ENCODE results near the gene TSPAN18. TPM values are rescaled to one million over a fixed set of nuclear protein-coding genes. Genes with fewer than 3 reads are reported as not detected.

Gene TSPAN18
- total and polyA plus RNA-seq, 7 donors, result 5.2 to 21.7 (median 8.0) TPM

DNA sequence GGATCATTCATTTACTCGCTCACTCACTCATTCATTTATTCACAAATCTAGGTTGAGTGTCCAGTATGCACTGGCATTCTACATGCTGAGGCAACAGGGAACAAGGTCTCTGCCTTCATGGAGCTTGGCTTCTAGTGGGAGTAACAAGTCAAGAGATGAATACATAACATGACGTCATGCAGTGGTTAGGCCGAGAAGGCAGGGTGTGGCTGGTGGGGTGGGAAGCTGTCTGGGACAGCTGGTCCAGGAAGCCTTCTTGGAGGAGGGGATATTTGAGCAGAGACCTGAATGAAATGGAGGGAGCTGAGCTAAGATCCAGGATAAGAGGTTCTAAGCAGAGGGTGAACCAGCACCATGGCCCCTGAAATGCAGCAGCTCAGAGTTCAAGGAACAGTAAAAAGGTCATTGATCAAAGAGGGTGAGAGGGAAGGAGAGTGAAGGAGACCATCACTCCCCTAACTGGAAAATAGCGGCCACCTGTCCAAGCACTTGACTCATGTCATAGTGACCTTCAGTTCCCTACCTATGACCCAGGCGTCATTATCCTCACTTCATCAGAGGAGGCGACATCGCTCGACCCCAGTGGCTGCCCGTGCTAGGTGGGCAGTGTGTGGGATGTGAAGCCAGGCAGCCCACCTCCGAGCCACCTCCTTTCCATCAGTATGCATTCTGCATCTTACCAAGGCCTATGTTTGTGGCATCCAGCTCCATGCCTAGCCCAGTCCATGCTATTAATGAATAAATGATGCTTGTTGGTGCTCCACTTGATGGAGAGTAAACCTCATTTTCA is 105.0 kb downstream of the TSPAN18 start:
- peaks cover 0 to 22% (median 0%) of the 10 kb centered on the region in 3 donors for H3K27me3 ChIP-seq (ENCODE audit: insufficient read depth in 3 of 3, low read length in 2 of 3)
- TF ChIP-seq, protein P1, sequence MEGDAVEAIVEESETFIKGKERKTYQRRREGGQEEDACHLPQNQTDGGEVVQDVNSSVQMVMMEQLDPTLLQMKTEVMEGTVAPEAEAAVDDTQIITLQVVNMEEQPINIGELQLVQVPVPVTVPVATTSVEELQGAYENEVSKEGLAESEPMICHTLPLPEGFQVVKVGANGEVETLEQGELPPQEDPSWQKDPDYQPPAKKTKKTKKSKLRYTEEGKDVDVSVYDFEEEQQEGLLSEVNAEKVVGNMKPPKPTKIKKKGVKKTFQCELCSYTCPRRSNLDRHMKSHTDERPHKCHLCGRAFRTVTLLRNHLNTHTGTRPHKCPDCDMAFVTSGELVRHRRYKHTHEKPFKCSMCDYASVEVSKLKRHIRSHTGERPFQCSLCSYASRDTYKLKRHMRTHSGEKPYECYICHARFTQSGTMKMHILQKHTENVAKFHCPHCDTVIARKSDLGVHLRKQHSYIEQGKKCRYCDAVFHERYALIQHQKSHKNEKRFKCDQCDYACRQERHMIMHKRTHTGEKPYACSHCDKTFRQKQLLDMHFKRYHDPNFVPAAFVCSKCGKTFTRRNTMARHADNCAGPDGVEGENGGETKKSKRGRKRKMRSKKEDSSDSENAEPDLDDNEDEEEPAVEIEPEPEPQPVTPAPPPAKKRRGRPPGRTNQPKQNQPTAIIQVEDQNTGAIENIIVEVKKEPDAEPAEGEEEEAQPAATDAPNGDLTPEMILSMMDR (IDR thresholded peaks at IDR 0.05), result no peak
- ATAC-seq, result no peak
- H3K36me3 ChIP-seq (ENCODE audit: insufficient read depth in 1 of 2, low read depth in 1 of 2), result no peaks in the 10 kb centered on the region
- no peaks in the 10 kb centered on the region for H3K9me3 ChIP-seq
- no peak overlapping the region for H3K4me3 ChIP-seq
- H3K4me1 ChIP-seq, result no peaks in the 10 kb centered on the region
- H3K27ac ChIP-seq, result no peak overlapping the region
- intact Hi-C loops (cut with DNase I), result no loop called here
- WGBS, 3 donors, result 83 to 90% (median 87%) methylated on average over 10 of the region's 10 CpGs
- no peak for DNase-seq

- WGBS, 3 donors, result 42 to 50% (median 43%) methylated on average over 10 of the region's 10 CpGs
- no peaks in the 10 kb centered on the region for H3K36me3 ChIP-seq (ENCODE audit: insufficient read depth in 1 of 2, low read depth in 1 of 2)
- no peak overlapping the region for H3K27ac ChIP-seq
- H3K27me3 ChIP-seq (ENCODE audit: insufficient read depth in 3 of 3, low read length in 2 of 3), result peaks cover 0 to 22% (median 0%) of the 10 kb centered on the region in 3 donors
- TF ChIP-seq, protein P1 (IDR thresholded peaks at IDR 0.05), result no peak
- no peak overlapping the region for H3K4me3 ChIP-seq
- no peak for DNase-seq
- no peaks in the 10 kb centered on the region for H3K9me3 ChIP-seq
- no peaks in the 10 kb centered on the region for H3K4me1 ChIP-seq
- intact Hi-C loops (cut with DNase I), result no loop called here
- no peak for ATAC-seq
These were observed 105.7 kb downstream of the TSPAN18 start for GRCh38 chr11:44832452-44832851.

GRCh38 chr11:44833221-44833876 is 106.6 kb downstream of the TSPAN18 start:
- Histone ChIP-seq H3K27ac (no peak overlapping the region), H3K9me3 (no peaks in the 10 kb centered on the region), H3K36me3 (ENCODE audit: insufficient read depth in 1 of 2, low read depth in 1 of 2) (no peaks in the 10 kb centered on the region), H3K27me3 (ENCODE audit: insufficient read depth in 3 of 3, low read length in 2 of 3) (peaks cover 0 to 22% (median 0%) of the 10 kb centered on the region in 3 donors), H3K4me3 (no peak overlapping the region), H3K4me1 (no peaks in the 10 kb centered on the region)
- intact Hi-C loops (cut with DNase I), result no loop called here
- WGBS, 3 donors, result 73 to 80% (median 74%) methylated on average over 6 of the region's 6 CpGs
- DNase-seq (no peak), ATAC-seq (no peak)
- TF ChIP-seq, protein P1 (IDR thresholded peaks at IDR 0.05), result no peak

DNA sequence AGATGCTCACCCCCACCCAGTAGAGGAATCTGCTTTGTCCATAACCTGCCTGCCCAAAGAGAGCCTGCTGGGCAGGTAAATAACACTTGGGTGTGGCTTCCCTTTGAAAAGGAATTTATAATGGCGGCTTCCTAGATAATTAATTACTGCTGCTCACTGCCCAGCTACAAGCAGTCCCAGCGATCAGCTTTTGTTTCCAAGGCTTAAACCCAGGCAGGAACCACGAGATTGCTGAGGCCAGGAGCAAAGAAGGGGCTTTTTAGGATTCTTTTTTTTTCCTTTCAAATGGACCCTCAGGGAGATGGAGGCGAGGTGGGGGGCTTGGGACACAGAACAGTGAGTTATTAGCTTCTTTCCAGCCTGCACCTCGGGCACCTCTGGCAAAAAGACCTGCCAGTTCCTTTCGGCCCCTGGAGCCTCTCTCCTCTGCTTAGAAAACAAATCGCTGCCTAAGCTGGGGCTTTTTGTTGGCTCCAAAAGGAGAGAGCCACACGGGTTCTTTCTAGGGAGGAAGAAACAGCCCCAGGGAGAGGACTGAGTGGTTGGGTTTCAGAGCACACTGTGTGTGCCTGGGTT is 107.2 kb downstream of the TSPAN18 start:
- intact Hi-C loops (cut with DNase I), result no loop called here
- no peak for ATAC-seq
- H3K4me1 ChIP-seq, result no peaks in the 10 kb centered on the region

More for the DNA sequence above, 107.2 kb downstream of the TSPAN18 start:
- H3K4me3 ChIP-seq, result no peak overlapping the region
- WGBS, 3 donors, result 57 to 58% (median 58%) methylated on average over 8 of the region's 8 CpGs
- peaks cover 0 to 22% (median 0%) of the 10 kb centered on the region in 3 donors for H3K27me3 ChIP-seq (ENCODE audit: insufficient read depth in 3 of 3, low read length in 2 of 3)
- no peak for DNase-seq
- no peak overlapping the region for H3K27ac ChIP-seq
- H3K36me3 ChIP-seq (ENCODE audit: insufficient read depth in 1 of 2, low read depth in 1 of 2), result no peaks in the 10 kb centered on the region
- TF ChIP-seq, protein P1 (IDR thresholded peaks at IDR 0.05), result no peak
- H3K9me3 ChIP-seq, result no peaks in the 10 kb centered on the region
